ENCODE data around the gene IFNL1.
"Not testable (repeated sequence)": the region's sequence is repeated elsewhere in the genome, so short reads cannot be mapped to it uniquely, and the experiment has no call there.

The IFNL1 gene

DNA sequence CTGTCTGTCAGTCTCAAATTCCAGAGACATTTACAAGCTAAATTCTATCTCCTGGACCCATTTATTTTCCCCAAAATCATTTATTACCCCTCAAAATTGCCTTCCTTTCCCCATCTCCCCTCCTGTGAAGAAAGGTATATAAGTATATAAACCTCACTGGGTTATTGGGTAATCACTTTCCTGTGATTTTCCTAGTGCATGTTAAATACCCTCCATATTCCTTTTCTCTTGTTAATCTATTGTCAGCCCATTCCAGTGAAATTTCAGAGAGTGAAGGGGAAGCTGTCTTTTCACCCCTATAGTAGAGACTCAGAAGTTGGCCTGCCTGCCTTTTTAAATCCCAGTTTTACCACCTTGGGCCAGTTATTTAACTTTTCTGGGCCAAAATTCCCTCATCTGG is 9.9 kb downstream of the IFNL1 start:
- Histone ChIP-seq H3K36me3 (ENCODE audit: insufficient read depth, low read length) (no peaks in the 10 kb centered on the region), H3K9ac (ENCODE audit: insufficient read length) (no peak overlapping the region), H3K4me3 (no peak overlapping the region), H3K9me3 (ENCODE audit: low read depth, low read length) (no peaks in the 10 kb centered on the region), H3K27ac (no peak overlapping the region)
- TF ChIP-seq FOXP2 (optimal IDR thresholded peaks at IDR 0.05; ENCODE audit: control extremely low read depth, extremely low read length, insufficient read depth) (no peak), EZH2 (IDR thresholded peaks at IDR 0.05) (no peak), POLR2AphosphoS5 (IDR thresholded peaks at IDR 0.05; ENCODE audit: borderline replicate concordance, low read depth, low read length) (no peak)
- no peak for DNase-seq (ENCODE audit: low read depth, low spot score)

DNA sequence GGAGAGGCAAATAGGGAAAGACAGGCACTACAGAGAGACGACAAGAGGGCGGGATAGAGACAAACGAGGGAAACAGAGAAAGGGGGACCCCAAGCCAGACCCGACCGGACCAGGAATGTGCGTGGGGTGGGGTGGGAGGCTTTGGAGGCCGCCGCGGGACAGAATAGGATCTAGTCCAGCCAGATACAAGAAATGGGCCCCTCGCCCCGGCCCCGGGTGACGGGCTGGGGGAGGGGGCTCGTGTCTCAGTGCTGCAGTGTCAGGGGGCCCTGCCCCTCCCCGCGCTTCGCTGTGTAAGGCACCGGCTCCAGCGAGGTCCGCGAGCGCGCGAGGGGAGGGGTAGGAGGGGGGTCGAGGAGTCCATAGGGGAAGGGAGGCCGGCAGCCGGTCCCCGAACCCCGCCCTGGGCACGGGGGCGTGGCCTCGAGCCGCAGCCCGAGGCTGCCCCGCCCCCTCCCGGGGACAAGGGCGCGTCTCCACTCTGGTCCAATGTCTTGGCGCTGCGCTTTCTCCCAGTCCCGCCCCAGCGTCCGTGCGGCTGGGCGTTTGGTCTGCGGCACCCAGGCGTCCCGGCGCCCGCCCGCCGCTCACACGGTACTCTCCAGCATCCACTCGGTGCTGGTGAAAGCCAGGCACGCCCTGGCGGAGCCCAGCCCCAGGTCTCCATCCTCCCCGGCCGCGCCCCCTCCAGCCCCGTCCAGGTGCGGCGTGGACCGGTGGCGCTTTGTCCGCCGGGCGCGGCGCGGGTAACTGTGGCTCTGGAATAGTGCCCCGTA is 11.0 kb downstream of the IFNL1 start:
- Histone ChIP-seq H3K9ac (ENCODE audit: insufficient read length) (no peak overlapping the region), H3K9me3 (ENCODE audit: low read depth, low read length) (no peaks in the 10 kb centered on the region), H3K4me3 (no peak overlapping the region), H3K27ac (no peak overlapping the region), H3K36me3 (ENCODE audit: insufficient read depth, low read length) (no peaks in the 10 kb centered on the region)
- no peak for DNase-seq (ENCODE audit: low read depth, low spot score)
- TF ChIP-seq FOXP2 (optimal IDR thresholded peaks at IDR 0.05; ENCODE audit: control extremely low read depth, extremely low read length, insufficient read depth) (no peak), POLR2AphosphoS5 (IDR thresholded peaks at IDR 0.05; ENCODE audit: borderline replicate concordance, low read depth, low read length) (no peak), EZH2 (IDR thresholded peaks at IDR 0.05) (no peak)

- Histone ChIP-seq H3K9me3 (ENCODE audit: low read depth, low read length) (no peaks in the 10 kb centered on the region), H3K9ac (ENCODE audit: insufficient read length) (no peak overlapping the region), H3K4me3 (no peak overlapping the region), H3K36me3 (ENCODE audit: insufficient read depth, low read length) (no peaks in the 10 kb centered on the region), H3K27ac (no peak overlapping the region)
- no peak for TF ChIP-seq POLR2AphosphoS5 (IDR thresholded peaks at IDR 0.05; ENCODE audit: borderline replicate concordance, low read depth, low read length)
- no peak for DNase-seq (ENCODE audit: low read depth, low spot score)
Measured at GRCh38 chr19:39307822-39308530, 11.8 kb downstream of the IFNL1 start.

- Histone ChIP-seq H3K4me3 (no peak overlapping the region), H3K27ac (no peak overlapping the region), H3K9ac (ENCODE audit: insufficient read length) (no peak overlapping the region)
Measured at GRCh38 chr19:39308531-39309304, 12.5 kb downstream of the IFNL1 start.

GRCh38 chr19:39309305-39309670 is 13.1 kb downstream of the IFNL1 start:
- not testable (repeated sequence) for H3K4me3 ChIP-seq; H3K27ac ChIP-seq; H3K9me3 ChIP-seq (ENCODE audit: low read depth, low read length); H3K9ac ChIP-seq (ENCODE audit: insufficient read length); DNase-seq (ENCODE audit: low read depth, low spot score); H3K36me3 ChIP-seq (ENCODE audit: insufficient read depth, low read length)

More at GRCh38 chr19:39308531-39309304, 12.5 kb downstream of the IFNL1 start:
- no peaks in the 10 kb centered on the region; the same call in 1 of the 2 replicates for H3K36me3 ChIP-seq (ENCODE audit: insufficient read depth, low read length)
- TF ChIP-seq EZH2 (IDR thresholded peaks at IDR 0.05), result no peak
- no peak for TF ChIP-seq POLR2AphosphoS5 (IDR thresholded peaks at IDR 0.05; ENCODE audit: borderline replicate concordance, low read depth, low read length)
- TF ChIP-seq FOXP2 (optimal IDR thresholded peaks at IDR 0.05; ENCODE audit: control extremely low read depth, extremely low read length, insufficient read depth), result no peak
- DNase-seq (ENCODE audit: low read depth, low spot score), result no peak
- H3K9me3 ChIP-seq (ENCODE audit: low read depth, low read length), result no peaks in the 10 kb centered on the region

GRCh38 chr19:39310558-39311311 is 14.5 kb downstream of the IFNL1 start:
- H3K36me3 ChIP-seq (ENCODE audit: insufficient read depth, low read length), result no peaks in the 10 kb centered on the region; the same call in 1 of the 2 replicates
- H3K27ac ChIP-seq, result no peak overlapping the region
- no peak overlapping the region for H3K4me3 ChIP-seq
- H3K9me3 ChIP-seq (ENCODE audit: low read depth, low read length), result no peaks in the 10 kb centered on the region
- TF ChIP-seq FOXP2 (optimal IDR thresholded peaks at IDR 0.05; ENCODE audit: control extremely low read depth, extremely low read length, insufficient read depth), result no peak
- no peak for TF ChIP-seq EZH2 (IDR thresholded peaks at IDR 0.05)
- TF ChIP-seq POLR2AphosphoS5 (IDR thresholded peaks at IDR 0.05; ENCODE audit: borderline replicate concordance, low read depth, low read length), result no peak
- DNase-seq (ENCODE audit: low read depth, low spot score), result no peak
- H3K9ac ChIP-seq (ENCODE audit: insufficient read length), result no peak overlapping the region

GRCh38 chr19:39314016-39314728 is 18.0 kb downstream of the IFNL1 start:
- no peak for DNase-seq (ENCODE audit: low read depth, low spot score)
- H3K4me3 ChIP-seq, result no peak overlapping the region
- H3K27ac ChIP-seq, result no peak overlapping the region
- no peak overlapping the region for H3K9ac ChIP-seq (ENCODE audit: insufficient read length)
- TF ChIP-seq POLR2AphosphoS5 (IDR thresholded peaks at IDR 0.05; ENCODE audit: borderline replicate concordance, low read depth, low read length) (no peak), EZH2 (IDR thresholded peaks at IDR 0.05) (no peak), FOXP2 (optimal IDR thresholded peaks at IDR 0.05; ENCODE audit: control extremely low read depth, extremely low read length, insufficient read depth) (no peak)
- H3K36me3 ChIP-seq (ENCODE audit: insufficient read depth, low read length), result no peaks in the 10 kb centered on the region; the same call in 1 of the 2 replicates
- H3K9me3 ChIP-seq (ENCODE audit: low read depth, low read length), result no peaks in the 10 kb centered on the region
